Stimulated activated CD8-positive, alpha-beta memory T cell treated with anti-CD3 and anti-CD28 coated beads, Interleukin-15, amount 100 ng/mL, for 48 hours (primary cell): ENCODE results near the gene CLTA.
"Not testable (repeated sequence)": the region's sequence is repeated elsewhere in the genome, so short reads cannot be mapped to it uniquely, and the experiment has no call there.

Experiments
- DNase-seq, 2 donors: peaks; one replicate each; pipeline ENCODE4 v3.0.0-alpha.2; 2020; ENCODE audit warnings: low read depth in 2 of 2

CLTA gene

DNA sequence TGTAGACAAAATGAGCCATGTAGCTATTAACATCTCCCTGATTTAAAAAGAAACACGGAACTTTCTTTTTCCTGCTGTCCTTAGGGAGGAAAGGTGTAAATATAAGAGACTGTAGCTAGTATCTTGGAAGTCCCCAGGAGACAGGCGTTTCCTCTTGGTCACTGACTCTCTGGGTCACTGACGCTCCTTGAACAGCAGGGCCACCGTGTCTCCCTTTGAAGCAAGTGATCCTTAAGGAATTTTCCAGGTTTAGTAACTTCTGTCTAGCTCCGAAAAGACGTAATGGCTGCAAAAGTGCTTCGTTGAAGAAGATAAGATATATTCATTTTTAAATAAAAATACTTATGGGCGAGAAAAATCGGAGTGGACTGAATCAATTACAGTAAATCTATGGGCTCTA is 745 bp upstream of the CLTA start:
- no peak for DNase-seq

DNA sequence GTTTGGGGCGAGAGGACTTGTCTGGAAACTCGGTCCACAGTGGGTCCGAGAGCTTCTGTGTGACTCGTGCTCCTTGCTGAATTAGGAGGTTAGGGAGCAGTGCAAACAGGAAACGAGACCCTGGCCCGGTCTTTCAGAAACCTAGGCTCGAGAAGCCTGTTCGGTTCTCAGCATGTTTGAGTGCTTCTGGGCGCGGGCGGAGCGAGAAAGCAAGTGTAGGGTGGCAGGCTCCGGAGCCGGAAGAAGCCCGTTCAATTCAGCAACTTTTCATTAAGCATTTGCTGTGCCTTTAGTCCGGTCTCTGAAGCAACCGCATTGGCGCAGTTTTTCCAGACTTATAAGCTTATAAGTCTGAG is 547 bp downstream of the CLTA start:
- peak in 1 of 2 donors; percentile 16 for DNase-seq

DNA sequence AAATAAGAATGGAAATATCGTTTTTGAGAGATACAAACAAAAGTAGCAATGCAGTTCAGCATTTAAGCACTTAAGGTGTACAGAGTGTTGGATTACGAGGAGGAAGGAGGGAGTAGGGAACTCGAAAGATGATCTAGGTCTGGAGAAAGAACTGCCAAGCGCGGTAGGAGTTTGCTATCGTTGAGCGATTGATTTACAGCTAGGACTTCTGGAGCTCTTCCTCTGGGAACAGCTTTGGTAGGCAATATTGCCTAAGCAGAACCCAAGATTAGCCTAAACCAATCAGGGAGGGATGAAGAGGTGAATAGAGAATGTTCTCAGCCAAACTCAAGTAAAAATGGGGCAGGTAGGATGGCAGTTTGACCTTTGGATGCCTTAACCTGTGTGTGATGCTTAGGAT is 965 bp downstream of the CLTA start:
- DNase-seq, result no peak

DNA sequence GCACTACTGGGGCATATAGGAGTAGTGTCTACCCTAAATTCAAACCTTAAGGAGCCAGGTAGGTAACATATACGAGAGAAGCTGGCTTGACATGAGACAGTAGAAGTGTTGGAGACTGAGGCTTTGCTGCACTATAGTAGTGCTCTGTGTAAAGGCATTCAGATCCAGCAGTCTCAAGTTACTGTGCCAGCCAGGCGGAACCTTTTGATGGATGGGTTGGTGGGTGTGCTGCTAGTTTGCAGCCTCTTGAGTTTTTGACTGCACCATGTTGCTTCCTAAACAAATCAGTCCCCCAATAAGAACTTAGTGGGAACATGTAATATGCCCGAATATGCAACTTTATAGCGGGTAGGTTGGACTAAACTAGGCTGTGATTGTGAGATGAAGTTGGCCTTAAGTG is 1.5 kb downstream of the CLTA start:
- no peak for DNase-seq

DNA sequence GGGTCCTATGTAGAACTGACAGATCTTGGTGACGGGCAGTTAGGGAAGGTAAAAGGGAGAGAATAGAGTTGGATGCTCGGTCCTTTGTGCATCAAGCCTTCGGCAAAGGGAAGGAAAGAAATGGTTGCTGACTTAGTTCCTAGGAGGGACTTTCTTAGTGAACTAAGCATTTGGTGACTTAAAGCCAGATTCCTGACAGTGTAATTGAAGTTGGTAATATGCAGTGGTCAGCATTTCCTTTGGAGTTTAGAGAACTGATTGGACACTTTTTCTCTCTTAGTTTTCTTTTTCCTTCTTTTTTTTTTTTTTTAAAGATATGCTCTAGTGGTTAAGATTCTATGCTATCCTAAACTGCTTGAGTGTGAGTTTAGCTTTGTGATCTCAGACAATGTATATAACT is 2.3 kb downstream of the CLTA start:
- no peak for DNase-seq

DNA sequence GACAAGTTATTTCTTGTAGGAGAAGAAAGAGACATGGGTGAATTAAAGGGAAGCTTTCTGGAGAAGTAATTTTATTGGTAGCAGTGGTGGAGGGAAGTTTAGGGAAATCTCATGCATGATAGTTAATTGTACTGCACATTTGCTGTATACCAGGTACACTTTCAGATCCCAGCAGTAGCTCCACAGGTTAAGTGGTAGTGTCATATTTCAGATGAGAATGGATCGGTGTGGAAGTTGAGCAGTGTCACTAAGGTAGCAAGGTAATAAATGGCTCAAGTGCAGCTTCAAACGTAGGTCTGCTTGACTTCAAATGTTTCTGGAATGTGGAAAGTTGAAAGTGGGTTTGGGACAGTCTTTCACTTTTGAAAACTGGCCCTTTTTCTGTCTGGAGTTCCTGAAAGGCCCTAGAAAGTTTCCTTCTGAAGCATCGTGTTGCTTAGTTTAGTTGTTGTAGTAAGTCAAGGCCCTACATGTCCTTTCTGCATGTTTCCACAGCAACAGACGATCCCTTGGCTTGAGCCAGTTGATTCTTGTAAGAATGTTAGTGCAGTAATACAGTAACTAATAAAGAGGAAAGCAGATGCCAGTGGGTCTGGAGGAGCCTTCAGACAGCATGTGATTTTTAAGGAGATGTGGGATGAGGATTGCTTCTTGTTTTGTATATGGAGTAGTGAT is 3.7 kb downstream of the CLTA start:
- DNase-seq, result no peak

DNA sequence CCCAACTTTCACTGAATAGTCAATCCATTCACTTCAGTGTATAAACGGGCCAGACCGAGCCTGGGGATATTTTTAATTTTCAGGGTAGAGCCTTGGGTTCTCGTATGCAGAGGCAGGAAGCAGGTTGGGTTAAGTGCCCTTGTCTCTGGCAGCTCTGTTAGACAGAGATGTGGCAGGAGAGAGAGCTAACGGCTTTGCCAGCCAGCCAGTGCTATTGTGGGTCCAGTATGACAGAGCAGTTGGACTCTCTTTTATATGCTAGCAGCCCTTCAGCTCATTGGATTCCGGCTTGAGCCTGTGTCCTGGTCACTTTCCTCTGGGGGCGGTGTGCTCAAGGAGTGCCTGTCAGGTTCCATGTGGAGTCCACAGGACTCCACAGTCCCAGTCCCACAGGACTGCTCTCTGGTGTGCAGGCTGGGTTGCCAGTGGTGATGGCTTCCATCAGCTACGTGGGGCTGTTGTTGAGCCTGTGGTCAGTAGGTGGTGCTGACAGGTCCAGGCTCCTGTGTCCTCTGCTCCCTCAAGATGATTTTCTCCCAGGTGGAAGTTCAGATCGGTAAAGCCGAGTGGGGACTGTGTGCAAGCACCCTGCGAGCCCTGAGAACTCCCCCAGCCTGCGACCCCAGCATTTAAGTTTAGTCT is 14.3 kb downstream of the CLTA start:
- DNase-seq, result no peak

DNA sequence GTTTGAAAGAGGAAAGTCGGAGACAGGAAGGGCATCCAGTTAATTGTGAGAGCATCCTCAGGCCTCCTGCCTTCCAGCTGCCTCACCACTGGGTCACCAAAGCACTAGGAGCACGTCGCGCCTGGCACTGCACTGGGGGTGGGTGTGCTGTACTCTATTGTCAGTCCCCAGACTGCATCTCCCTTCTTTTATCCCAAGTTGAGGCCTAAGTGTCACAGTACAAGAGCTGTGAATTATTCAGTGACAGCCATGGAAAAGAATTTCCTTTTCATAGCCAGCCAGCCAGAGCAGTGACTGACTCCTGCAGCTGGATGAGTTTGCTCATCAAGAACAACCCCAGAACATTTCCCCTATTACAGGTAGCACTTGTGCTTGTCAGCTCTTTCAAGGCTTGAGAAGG is 16.3 kb downstream of the CLTA start:
- DNase-seq, result no peak

DNA sequence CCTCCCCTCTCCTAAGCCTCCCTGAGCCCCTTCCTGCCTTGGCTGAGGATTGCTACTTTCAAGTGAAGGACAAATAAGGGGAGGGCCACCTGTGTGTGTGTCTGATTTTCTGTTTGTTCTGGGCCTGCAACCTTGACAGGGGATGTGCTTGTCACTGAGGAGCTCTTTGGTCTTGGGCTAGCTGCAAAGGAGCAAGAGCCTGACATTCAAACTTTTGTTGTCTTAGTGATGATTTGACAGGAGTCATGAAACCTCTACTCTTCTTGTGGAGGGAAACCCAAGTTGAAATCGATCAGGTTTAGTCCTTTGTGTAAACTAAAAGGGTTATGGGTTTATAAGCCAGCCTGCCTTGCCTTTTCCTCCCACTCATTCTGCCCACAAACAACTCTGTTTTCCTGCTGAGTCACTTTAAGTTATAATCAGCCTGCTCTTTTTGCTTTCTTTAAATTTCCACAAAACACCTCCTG is 16.9 kb downstream of the CLTA start:
- DNase-seq, result no peak

DNA sequence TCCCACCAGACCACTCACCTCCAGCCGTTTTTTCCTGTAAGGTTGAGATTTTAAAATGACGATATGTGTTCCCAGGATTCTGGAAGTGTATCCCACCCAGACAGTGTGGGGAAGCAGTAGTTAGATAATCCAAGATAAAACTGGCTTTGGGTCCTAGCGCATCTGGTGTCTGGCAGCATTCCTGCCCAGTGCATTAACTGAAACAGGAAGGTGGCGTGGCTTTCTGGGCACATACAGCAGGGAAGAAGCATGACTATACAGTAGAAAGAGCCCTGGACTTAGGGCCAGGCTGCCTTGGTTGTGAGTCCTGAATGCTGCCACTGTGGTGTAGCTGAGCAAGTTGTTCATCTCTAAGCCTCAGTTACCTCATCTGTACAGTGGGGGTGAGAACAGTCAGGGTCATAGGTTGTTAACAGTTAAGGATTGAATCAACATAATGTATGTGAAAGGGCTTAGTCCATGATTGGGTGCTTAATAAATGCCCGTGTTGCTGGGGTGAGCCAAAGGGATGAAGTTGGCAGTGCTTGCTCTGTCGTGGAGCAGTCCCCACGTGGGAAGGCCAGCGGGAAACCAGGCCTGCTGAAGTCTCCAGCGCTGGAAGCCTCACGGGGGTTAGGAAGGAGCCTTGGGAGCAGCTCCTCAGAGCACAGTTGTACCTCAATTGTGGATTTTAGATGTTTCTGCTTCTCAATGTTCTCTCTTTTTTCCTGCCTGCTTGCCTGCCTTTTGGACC is 18.0 kb downstream of the CLTA start:
- DNase-seq, result no peak

DNA sequence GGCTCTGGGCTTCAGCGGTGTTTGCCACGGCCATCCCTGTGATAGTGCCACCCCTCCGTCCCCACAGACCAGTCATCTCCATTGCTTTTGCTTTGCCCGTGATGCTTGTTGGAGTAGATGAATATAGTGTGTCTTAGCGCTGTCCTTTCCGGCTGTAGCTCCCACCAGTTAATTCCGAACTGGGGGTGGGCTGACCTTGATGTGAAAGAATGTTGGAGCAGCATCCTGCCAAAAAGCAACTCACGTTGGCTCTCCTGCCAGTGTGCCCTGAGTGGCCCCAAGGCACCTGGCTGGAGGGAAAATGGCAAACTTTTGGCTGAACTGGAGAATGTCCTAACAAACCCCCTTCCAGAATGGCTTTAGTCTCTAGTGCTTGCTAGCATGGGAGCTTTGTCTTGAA is 20.0 kb downstream of the CLTA start:
- no peak for DNase-seq

DNA sequence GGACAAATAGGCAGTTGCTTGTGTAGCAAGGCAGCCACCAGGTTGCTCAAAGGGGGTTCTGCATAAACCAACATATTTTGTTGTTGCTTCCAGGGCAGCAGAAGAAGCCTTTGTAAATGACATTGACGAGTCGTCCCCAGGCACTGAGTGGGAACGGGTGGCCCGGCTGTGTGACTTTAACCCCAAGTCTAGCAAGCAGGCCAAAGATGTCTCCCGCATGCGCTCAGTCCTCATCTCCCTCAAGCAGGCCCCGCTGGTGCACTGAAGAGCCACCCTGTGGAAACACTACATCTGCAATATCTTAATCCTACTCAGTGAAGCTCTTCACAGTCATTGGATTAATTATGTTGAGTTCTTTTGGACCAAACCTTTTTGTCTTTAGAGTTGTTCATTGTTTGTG is 20.8 kb downstream of the CLTA start:
- no peak for DNase-seq

DNA sequence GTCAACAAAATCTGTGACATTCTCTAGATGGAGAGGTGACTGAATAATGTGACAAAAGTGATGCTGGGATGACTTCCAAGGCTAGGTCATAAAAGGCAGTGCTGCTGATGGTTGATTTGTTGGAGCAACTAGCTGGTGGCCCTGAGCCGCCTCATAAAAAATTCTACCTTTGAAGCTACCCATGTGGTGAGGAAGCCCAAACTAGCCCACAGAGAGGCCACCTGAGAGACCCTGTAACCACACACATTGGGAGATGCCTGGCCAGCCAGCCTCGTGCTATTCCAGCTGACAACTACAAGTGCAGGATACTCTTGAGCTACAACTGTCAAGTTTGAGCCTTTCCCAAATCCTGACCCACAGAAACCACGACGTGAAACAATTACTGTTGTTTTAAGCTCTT is 22.7 kb downstream of the CLTA start:
- no peak for DNase-seq

DNA sequence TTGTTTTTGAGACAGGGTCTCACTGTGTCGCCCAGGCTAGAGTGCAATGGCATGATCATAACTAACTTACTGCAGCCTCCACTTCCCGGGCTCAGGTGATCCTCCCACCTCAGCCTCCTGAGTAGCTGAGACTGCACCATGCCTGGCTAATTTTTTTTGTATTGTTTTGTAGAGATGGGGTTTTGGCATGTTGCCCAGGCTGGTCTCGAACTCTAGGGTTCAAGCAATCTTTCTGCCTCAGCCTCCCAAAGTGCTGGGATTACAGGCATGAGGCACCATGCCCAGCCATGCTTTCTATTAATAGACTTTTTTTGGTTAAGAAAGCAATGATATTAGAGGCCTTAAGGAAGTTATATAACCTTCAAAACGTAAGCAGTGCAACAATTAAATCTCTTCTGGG is 23.3 kb downstream of the CLTA start:
- DNase-seq, result no peak

DNA sequence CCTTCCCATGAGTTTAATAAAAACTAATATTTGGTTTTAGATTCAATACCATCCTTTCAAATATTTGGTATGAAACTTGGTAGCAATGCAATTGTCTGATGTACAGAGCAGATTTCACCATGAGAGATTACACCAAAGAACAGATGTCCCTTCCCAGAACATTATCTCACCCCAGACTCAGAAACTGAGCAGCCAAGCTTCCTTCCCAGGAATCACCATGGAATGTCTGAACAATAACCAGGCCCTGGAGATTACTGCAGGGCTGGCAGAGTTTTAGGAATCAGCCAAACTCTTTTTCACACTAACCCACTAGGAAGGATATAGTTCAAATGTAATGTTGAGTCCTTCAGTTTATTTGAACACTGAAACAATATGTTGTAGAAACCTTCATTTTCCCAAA is 23.9 kb downstream of the CLTA start:
- DNase-seq, result no peak

DNA sequence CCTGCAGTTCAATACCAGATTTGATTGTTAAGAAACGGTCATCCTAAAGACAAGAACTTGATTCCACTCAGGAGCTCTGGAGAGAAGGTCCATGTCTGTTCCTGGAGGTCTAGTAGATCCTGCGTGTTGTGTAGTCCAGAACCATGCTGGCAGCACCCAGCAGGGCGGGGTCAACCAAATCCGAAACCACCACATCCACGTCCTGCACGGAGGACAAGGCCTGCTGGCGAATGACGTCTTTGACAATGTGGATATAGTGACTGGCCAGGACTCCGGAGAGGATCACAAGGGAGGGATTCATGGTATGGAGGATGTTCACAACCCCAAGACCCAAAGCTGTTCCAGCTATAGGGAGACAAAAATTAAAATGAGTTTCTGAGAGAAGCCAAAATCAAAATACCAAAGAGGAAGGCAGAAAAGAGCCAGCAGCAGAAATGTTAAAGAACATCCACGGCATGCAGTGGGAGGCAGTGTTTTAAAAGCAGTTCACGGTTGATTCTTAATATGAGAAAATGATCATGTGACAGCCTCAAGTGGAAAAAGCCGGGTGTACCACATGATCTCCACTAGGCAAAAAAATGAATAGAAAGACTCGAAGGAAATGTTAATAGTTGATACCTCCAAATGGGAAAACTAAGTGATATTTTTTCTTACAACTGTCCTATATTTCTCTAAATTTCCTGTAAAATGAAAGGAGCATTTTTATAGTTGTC is 26.7 kb downstream of the CLTA start:
- DNase-seq, result no peak

DNA sequence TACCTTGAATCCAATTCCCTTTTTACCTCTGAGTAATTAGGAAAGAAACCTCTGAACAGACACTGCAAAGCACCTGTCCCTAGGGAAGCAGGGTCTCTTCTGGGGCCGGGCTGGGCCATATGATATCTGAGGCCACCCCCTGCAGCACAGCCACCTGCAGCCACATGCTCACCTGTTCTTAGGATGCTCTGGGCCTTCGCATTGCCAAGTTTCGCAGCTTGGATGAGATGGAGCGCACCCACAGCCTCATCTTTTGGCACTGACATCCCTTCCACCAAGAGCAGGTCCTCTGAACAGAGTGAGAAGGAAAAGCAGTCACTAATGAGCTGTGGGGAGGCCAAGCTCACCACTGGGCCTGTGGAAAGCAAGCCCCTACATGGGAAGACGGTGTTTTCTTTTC is 27.3 kb downstream of the CLTA start:
- DNase-seq, result no peak

DNA sequence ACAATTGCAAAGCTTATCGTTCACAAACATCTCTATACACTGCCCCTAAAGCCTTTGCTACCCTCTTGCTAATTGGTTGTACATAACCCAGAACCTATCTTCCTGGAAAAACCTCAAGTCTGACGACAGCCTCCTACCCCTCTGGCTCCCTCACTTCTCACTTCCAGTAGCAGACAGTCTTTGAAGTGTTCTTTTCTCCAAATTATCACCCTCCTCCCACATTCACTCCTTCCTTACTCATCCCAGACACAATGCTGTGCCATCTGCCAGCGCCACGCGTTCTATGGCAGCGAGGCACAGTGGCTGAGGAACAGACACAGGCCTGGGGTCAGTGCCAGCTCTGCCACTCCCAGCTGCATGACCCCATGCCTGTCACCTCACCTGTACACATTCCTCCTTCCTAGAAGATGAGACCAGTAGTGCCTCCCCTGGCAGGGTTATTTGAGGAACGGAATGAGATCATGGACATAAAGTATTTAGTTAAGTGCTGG is 27.7 kb downstream of the CLTA start:
- DNase-seq, result no peak

DNA sequence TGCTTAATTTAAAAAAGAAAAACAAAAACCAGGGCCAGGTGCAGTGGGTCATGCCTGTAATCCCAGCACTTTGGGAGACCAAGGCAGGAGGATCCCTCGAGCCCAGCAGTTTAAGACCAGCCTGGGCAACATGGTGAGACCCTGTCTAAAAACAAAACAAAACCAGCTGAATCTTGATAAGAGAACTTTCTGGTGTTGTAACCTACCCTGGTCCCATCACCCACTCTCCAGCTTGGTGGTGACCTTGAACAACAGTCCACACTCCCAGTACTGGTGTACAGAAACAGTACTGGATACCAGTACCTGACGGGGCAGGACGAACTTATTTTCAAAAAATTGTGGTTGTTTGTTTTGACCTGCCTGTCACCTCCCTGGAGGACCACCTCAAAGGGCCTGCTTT is 30.9 kb downstream of the CLTA start:
- no peak for DNase-seq

DNA sequence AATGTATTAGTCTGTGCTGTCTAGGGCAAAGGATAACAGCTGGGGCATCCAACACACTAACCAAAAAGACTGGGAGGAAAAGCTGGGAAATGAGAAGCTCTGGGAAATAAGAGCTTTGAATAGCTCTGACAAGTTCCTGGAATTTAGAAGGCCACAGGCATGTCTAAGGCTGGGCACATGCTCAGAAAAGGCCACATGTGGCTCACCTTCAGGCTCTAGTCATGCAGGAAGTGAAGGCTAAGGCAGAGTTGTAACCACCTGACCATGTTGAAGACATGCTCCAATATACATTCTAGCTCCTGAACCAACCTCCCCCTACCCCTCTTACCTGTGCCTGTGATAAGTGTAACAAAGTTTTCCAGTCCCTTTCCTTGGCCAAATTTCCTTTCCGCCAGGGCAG is 31.7 kb downstream of the CLTA start:
- no peak for DNase-seq

DNA sequence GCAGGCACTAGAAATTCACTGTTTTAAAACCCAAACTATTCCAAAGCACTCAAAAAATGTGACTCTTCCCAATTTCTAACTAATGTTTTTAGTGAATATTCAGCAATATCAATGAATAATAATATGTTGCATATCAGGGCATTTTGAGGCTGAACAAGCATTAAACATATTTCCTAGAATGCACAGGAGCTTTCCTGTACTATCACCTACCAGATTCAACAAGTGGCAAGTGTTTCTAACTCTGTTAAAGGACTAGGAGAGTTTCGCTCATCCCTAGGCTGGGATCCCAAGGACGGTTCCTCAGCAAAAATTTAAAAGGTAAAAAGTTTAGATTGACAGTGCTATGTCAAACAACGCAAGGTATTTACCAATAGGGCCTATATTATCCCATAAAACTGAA is 46.5 kb downstream of the CLTA start:
- no peak for DNase-seq

DNA sequence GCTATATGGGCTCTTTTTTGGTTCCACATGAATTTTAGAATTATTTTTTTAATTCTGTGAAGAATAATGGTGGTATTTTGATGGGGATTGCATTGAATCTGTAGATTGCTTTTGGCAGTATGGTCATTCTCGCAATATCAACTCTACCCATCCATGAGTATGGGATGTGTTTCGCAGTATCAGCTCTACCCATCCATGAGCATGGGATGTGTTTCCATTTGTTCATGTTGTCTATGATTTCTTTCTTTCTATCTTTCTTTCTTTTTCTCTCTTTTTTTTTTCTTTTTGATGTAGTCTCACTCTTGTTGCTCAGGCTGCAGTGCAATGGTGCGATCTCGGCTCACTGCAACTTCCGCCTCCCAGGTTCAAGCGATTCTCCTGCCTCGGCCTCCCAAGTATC is 48.5 kb downstream of the CLTA start:
- not testable (repeated sequence) for DNase-seq
